NCI-H2227 (cell line): ENCODE measurements around the gene NFIB.

Experiments
- DNase-seq: peaks from one replicate; lab custom pipeline; 2025; ENCODE audit not compliant: unreplicated experiment; lab: John Stamatoyannopoulos, UW

Gene NFIB

DNA sequence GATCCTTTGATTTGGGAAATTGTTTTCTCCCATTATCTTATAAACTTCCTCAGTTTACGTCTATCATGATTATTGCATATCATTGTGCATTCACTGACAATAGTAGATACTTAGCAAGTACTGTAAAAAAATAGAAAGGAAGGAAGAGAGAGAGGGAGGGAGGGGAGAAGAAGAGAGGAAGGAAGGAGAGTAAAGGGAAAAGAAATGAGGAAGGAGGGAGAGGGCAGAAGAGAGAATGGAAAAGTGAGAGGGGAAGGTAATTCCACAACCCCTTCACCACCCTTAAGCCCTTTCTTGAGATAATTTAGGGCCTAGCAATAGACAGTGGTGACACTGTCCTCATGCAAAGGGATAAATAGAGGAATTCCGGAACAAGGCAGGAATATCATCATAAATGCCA, 64.4 kb downstream of the NFIB start:
- no peak for DNase-seq

DNA sequence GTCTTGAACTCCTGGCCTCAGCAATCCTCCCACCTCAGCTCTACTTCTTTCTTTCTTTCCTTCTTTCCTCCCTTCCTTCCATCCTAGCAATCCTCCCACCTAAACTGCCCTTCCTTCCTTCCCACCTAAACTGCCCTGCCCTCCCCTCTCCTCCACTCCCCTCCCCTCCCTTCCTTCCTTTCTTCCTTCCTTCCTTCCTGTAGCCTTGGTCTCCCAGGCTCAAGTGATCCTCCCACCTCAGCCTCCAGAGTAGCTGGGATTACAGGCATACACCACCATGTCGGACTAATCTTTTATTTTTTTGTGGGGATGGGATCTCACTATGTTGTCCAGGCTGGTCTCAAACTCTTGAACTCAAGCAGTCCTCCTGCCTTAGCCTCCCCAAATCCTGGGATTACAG, 65.8 kb downstream of the NFIB start:
- DNase-seq: no peak

DNA sequence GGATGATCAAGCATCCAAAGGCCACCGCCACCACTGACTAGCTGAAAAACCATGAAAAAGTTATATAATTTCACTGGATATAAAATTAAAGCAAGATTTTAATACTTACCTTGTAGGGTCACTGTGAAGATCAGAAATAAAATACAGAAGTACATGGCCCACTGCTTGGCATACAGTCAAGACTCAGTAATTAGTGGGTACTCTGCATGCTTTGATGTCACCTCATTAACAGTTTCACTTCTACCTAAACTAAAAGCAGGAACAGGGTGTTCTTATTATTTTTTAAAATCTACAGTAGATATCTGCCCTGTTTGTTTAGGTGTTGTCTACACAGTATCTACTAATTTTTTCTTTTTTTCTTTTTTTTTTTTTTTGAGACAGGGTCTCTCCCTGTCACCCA, 66.4 kb downstream of the NFIB start:
- no peak for DNase-seq

DNA sequence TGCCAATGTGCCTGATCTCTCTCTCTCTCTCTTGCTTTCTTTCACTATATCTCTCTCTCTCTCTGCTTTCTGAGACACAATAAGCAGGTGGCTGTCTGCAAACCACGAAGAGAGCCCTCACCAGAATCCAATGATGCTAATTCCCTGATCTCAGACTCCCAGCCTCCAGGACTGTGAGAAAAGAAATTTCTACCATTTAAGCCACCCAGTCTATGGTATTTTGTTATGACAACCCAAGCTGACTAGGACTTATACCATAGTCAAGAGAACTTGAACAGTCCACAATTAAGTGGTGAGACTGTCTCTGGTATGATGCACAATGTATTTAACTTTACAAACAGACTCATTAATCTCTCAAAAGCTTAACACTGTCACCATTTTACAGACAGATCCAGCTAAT, 67.0 kb downstream of the NFIB start:
- DNase-seq: no peak

DNA sequence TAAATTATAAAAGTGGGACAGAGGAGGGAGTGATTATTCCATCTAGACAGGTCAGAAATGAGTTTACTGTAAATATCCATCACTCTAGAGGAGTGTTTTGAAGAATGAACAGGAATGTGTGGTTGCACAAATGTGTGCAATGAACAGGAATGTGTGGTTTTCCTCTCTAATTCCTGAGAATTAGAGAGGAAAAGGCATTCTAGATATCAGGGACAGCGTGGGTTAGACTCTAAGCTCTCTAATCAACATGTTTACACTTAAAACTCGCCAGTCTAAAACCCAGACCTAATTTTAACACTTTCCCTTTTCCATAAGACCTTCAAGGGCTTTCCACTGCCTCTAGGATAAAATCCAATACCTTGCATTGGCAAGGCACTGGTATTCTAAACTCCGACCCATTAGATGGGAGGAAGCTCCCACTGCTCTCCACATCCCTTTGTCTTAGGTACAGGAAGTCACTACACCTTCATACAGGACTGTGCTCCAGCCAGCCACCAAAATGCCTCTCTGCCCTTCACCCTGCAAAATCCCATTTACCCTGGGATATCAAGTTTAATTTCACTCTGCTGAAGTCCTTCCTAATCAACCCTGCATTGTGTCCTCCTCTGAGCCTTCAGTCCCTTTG, 67.9 kb downstream of the NFIB start:
- no peak for DNase-seq

DNA sequence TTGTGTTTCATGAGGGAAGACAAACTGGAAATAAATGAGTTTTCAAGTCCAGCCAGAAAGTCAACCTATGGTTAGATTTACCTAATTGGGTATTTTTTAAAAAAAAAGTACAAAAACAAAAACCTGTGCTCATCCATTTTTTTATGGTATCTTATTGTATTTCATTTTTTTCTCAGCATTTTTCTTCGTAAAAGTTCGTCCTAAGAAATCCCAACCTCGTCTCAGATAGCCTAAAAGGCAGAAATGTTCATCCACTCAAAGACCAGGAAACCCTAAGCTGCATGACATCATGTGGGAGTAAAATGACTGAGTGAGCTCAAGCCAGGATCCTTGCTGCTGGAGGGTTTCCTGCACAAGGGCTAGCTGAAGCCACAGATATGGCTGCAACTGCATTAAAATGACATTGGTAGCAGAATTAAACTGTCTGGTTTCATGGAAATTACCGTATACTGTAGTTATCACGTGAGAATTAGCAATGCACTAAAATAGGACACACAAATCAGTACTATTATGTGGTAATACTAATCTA, 70.4 kb downstream of the NFIB start:
- DNase-seq: no peak

DNA sequence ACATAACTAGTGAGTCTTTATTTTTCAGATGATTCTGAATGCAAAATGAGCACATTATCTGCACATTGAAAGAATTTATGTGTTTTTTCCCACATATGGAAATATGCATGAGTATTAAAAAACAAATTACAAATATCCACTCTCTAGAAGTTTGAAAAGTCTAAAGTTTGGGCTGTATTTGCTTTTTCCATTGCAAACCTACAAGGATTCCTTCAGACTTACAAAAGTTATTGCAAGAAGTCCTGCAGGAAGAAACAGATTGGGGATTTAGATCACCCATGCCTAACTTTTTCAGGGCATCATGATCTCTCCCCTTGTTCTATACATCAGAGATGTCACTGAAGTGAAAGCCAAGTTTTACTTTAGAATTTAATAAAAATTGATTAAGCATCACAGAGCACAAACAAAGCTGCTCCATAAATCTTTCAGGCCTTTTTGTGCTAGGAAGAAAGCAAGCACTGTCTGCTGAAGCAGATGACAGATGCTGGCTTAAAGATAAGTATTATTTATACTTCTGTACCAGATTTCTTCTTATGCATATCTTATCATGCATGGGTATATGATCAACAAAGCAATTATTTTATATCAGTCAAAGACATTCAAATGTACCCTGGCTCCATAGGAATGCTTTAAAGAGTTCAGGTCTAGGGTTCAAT, 71.7 kb downstream of the NFIB start:
- DNase-seq: no peak

DNA sequence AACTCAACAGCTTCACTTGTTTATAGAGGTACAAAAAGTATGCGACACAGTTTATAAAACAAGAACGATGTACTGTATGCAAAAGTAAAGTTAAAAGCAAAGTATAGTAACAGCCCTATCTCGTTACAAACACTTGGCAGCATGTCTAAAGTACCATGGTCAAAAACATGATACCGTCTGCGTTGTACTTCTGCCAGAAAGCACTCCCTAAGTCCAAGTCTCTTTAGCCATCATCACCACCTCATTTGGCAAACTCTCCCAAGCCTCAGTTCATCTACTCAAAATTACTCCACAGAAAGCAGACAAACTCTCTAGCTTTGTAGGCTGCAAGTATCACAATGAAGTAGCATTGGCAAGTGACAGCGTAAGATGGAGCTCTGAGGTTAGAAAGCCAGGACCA, 73.4 kb downstream of the NFIB start:
- no peak for DNase-seq

DNA sequence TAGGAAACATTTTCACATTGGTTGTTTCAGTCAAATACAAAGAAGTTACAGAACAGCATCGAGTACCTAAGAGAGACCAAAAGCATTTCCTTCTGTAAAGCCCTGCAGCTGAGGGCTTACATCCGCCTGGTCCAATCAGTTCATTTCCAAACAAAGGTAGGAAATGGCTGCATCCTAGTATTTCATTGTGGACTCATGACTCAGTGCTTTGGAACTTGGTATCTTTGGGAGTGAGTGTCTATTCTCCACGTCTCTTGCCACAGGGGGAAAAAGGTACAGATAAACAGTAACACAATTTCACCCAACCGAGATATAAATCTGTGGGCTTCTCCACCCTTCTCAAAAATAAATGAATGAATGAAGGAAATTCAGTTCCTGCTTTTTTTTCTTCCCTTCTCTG, 75.4 kb downstream of the NFIB start:
- DNase-seq: no peak

DNA sequence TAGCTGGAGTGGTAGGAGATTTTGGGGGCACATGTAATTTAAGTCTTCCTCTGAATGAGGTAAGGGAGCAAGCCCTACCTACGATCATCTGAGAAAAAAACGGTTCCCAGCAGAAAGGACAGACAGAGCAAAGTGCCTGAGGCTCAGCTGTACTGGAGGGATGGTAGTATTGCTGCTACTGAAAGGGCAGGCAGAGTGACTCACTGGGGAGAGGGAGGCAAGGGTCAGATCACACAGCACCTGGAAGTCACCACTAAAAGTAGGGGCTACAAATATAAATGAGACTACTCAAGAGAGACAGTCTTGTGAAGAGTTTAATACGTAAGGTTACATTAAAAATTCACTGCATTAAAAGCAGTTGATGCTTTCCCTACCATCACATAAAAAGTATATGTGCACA, 75.9 kb downstream of the NFIB start:
- DNase-seq: no peak

DNA sequence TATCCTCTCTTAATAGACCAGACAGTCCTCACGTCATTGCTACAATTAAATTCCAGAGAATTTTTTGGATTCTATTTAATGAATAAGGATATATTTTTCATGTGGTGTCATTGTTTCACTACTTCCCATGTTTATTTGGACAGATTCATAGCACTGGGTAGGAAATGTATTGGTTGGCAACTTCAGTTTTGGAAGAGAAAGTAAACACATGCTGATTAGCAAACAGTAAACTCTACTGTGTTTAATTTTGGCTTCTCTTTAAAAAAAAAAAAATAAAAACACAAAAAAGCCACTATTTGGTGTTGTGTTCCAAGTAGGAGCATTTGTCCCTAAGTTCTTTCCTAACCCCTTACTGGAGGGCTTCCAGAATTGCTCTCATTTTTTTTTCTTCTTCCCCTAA, 77.3 kb downstream of the NFIB start:
- no peak for DNase-seq

DNA sequence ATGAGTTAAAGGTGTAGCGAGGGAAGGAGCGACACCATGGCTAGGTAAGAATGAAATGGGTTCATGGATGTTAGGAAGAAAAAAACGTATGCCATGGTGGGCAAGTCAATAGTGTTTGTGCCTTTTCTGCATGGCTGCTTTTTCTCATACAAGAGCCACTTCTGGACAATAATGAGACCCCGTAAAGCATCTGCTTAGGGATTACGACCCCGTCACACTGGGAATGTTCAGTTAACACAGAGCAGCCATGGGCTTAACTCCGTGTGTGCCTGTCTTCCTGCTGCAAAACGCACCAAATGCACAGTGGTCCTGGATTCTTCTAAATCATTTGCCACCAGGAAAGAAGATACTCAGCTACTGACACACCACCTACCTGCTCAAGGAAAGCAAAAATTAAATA, 81.8 kb downstream of the NFIB start:
- no peak for DNase-seq

DNA sequence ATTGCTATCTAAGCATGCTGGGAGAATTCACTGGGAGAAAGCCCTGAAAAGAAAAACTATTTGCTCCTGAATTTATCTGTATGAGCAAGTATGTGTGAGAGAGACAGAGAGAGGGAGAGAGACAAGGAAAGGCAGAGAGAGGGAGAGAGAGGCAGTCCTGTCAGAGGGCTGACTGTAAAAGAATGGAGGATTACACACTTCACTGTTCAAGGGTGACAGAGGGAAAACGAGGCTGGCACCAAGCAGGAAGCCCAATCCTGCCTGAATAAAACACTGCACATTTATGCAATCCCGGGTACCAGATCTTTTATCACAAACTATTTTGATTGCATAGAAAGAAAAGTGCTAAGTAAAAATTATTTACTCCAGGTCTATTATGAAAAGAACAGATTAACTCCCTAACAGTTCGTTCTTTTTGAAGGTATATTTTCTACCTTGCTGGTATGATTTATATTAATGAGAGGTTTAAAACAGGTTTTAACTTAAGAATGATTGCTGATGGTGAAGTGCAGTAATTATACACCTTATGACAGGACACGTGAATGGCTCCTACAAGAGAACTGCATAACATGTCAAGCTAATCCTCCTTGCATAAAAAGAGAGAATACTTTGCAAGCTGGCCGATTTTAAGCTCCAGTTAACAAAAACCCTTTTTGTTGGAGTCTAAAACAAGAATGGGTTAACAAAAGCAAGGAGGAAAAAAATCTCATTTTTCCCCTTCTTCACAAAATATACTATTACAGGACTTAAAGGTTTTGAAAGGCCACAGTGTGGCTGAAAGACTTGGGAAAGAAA, 82.5 kb downstream of the NFIB start:
- no peak for DNase-seq

DNA sequence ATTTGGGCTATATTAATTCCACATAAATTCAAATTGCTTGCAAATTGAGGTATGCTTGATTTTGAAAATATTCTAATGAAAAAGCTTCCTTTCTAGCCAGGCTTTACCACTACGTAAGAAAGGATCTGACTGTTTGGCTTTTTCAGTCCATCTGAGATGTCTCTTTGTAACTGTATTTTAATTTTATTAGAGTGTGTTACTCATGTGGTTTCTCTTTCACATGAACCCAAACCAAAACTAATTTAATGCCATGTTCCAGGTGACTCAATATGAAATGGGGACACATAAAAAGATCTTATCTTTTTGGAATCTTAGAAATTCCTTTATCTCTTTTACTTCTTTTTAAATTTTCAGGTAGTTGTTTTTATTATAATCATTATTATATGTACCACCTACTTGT, 85.3 kb downstream of the NFIB start:
- DNase-seq: no peak

DNA sequence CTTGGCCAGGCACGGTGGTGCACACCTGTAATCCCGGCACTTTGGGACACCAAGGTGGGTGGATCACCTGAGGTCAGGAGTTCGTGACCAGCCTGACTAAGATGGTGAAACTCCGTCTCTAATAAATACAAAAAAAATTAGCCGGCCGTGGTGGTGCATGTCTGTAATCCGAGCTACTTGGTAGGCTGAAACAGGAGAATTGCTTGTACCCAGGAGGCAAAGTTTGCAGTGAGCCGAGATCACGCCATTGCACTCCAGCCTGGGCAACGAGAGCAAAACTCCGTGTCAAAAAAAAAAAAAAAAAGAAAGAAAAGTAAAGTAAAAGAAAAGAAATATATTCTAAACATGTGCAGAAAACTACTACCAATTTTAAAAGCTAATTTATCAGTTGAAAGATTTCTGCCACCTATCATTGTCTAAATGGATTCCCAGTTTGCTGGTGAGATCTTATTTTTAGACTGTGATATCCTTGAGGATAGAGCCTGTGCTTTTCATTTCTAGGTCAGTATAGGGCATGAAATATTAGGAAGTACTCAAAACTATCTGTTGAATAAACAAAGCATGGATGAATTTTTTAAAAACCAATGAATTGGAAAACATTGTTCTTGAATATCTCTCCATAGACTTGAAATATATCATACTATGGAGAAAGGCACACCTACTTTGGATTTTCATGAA, 86.9 kb downstream of the NFIB start:
- no peak for DNase-seq

DNA sequence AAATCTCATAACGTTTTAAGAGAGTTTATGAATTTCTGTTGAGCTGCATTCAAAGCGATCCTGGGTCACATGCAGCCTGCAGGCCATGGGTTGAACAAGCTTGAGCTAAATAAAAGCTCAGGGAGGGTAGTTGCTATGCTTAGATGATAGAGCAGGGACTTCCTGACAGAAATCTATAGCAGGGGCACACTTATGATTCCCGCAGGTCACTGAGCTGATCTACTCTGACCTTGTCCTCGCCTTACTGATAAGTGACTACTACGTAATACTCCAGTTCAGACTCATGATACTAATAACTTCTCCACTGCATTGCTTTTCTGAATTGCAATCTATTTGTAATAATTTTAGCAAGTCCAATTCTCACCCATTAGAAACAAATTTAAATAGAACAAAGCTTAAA, 90.9 kb downstream of the NFIB start:
- DNase-seq: no peak

DNA sequence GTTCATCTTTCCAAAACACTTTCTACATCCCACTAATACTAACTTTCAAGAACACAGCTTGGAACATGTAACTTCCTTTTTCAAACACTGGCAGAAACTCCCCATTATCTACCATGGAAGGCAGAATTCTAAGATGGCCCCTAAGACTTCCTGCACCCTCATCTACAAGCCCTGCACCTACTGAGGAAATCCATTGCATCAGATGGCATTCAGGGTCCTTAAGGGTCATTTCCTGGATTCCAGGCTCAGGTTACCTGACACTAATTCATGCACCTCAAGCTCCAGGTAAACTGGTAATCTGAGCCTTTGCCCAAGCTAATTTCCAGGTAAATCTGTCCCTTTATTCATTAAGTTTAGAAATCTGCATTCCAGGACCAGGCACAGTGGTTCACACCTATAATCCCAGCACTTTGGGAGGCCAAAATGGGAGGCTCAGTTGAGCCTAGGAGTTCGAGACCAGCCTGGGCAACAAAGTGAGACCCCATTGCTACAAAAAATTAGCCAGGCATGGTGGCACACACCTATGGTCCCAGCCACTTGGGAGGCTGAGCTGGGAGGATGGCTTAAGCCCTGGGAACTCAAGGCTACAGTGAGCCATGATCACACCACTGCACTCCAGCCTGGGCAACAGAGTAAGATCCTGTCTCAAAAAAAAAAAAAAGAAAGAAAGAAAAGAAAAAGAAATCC, 91.6 kb downstream of the NFIB start:
- no peak for DNase-seq

DNA sequence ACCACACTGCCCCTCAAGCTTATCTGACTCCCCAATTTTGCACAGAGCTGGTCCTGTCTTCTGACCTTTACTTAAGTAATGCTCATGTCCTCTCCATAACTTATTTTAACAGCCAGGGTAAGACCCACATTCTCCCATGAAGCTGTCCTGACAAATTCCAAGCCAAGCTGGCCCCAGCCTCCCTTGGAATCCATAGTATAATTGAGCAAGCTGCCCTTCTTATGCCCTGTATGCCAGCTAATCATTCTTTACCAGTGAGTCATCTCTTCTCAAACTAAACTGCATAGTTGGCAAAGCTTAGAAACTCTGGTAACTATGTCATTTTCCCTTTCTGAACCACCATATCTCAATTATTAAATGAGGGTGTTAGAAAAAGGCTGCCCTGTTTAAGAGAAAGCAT, 92.4 kb downstream of the NFIB start:
- DNase-seq: no peak

DNA sequence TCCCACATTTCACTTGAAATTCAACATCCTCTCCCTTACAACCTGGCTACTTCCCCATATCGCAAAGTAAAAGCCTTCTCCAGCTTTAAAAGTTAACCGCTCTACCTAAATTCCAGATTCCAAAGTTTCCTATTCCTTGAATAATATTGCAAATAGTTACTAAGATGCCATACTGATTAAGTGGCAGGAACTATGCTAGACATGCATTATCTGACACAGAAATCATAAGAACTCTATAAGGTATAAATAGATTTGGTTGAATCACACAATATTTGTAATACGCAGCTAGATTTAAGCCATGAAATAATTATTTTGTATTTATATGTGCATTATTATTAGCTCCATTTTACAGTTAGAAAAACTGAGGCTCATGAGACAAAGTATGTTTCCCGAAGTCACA, 92.8 kb downstream of the NFIB start:
- DNase-seq: no peak

DNA sequence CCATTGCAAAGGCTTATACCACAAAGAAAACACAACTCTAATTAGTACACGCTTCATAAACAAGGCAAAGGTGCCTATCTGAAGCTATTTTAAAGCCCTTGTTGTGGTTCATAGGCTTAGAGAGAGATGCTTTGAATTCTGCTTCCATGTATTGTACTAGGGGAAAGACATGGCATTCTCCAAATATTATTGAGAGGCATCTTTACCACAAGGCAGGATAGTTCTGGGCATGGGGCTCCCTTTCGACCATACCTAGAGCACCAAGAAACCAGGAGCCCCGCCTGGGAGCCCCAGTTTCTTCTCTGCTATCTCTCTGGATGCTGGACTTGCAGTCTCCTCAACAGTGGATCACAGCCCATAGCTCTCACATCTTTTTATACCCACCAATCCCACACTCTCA, 93.7 kb downstream of the NFIB start:
- no peak for DNase-seq

DNA sequence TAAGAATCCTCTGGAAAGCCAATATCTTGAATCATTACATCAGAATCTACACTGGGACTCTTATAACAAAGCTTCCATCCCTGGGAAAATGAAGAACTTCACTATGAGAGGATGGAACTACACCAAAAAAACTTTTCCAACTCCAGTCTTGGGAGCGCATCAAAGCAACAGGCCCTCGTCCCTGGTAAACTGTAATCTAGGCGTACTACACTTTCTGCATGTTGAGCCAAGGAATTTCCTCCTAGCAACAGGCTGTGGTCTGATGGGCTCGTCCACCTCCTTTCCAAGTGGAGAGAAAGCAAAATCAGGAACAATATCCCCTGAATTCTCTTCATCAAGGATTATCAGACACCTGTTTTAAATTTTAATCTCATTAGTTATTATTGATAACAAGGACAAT, 94.1 kb downstream of the NFIB start:
- DNase-seq: no peak
